Endothelial cell of umbilical vein (primary cell): ENCODE data around the gene ETFB. TPM values are rescaled to one million over a fixed set of nuclear protein-coding genes. Genes with fewer than 3 reads are reported as not detected.

Experiments used
- BruUV-seq: library from RNA; stranded (reverse); fragments of 400-500 nt; replicated peaks from 2 replicates; lab custom pipeline; 2021; lab: Mats Ljungman, UMichigan
- CTCF ChIA-PET: fragments of 300-600, 350-600 bp; sonication (Branson Sonifier 250); formaldehyde crosslinking; loops from one replicate; lab custom pipeline; 2021; ENCODE audit warnings: antibody characterized with exemption, inconsistent platforms; lab: Charles Lee
- POLR2A ChIA-PET: fragments of 300-600, 350-600 bp; sonication (Branson Sonifier 250); formaldehyde crosslinking; loops from one replicate; lab custom pipeline; 2021; ENCODE audit warnings: antibody characterized with exemption, inconsistent platforms; lab: Charles Lee
- DNase-seq: peaks from one replicate; pipeline ENCODE4 v3.0.0-alpha.2; 2011; ENCODE audit warnings: low read depth, low spot score
- FAIRE-seq: peaks from 2 replicates; lab custom pipeline; 2011; peaks lifted over from hg19 to GRCh38; lab: Jason Lieb, UNC
- H2AFZ ChIP-seq: 2 replicates; pipeline ENCODE4 v1.6.0; 2012; ENCODE audit warnings: low read depth, low read length, control low read depth, inconsistent platforms
- H3K27ac ChIP-seq: 2 replicates; pipeline ENCODE4 v1.5.1; 2011; ENCODE audit warnings: low read depth, mild to moderate bottlenecking, control low read depth, low read length, moderate library complexity; ENCODE audit not compliant: insufficient read depth
- H3K27me3 ChIP-seq, 2 experiments: 2 replicates each; pipeline versions ENCODE4 v1.6.0 to v1.6.1; 2011; ENCODE audit warnings: low read length in 2 of 2, mixed read lengths in 1 of 2; ENCODE audit not compliant: control insufficient read depth in 2 of 2, insufficient read depth in 2 of 2
- H3K36me3 ChIP-seq, 2 experiments: 2 replicates in 1 of 2; 3 replicates in 1 of 2; pipeline ENCODE4 v1.5.1; 2011; ENCODE audit warnings: low read length in 2 of 2, mild to moderate bottlenecking in 1 of 2, moderate library complexity in 1 of 2; ENCODE audit not compliant: control insufficient read depth in 2 of 2, insufficient read depth in 2 of 2; ENCODE audit errors: extremely low read depth in 1 of 2
- H3K4me1 ChIP-seq: 3 replicates; pipeline ENCODE4 v1.5.1; 2011; ENCODE audit warnings: mild to moderate bottlenecking, low read length; ENCODE audit not compliant: control insufficient read depth, insufficient read depth; ENCODE audit errors: extremely low read depth
- H3K4me2 ChIP-seq: 2 replicates; pipeline ENCODE4 v1.6.1; 2011; ENCODE audit warnings: low read length, control low read depth, mixed read lengths; ENCODE audit not compliant: insufficient read depth
- H3K4me3 ChIP-seq, 3 experiments: fragments of 200-600 bp in 1 of 3; sonication (generic), shearing (Covaris generic) in 1 of 3; replicated peaks in 1 of 3; 2 replicates each; pipeline ENCODE4 v1.5.1; 2011 to 2016; ENCODE audit warnings: control low read depth in 3 of 3, low read length in 3 of 3, mild to moderate bottlenecking in 2 of 3, inconsistent platforms in 1 of 3, low read depth in 1 of 3, moderate library complexity in 1 of 3; ENCODE audit not compliant: insufficient read depth in 1 of 3
- H3K79me2 ChIP-seq: 2 replicates; pipeline ENCODE4 v1.6.0; 2012; ENCODE audit warnings: low read length, inconsistent platforms; ENCODE audit not compliant: control insufficient read depth, insufficient read depth
- H3K9ac ChIP-seq: replicated peaks from 2 replicates; pipeline ENCODE3; 2011; ENCODE audit warnings: low read length, control low read depth; ENCODE audit not compliant: insufficient read depth; ENCODE audit errors: extremely low read depth
- H3K9me1 ChIP-seq: replicated peaks from 3 replicates; pipeline ENCODE4 v1.6.0; 2011; ENCODE audit warnings: mild to moderate bottlenecking, low read length; ENCODE audit not compliant: control insufficient read depth, insufficient read depth; ENCODE audit errors: extremely low read depth
- H3K9me3 ChIP-seq: replicated peaks from 2 replicates; pipeline ENCODE4 v1.5.1; 2012; ENCODE audit warnings: low read length, inconsistent platforms; ENCODE audit not compliant: control insufficient read depth, insufficient read depth
- H4K20me1 ChIP-seq: replicated peaks from 2 replicates; pipeline ENCODE3; 2011; ENCODE audit warnings: mild to moderate bottlenecking, low read length; ENCODE audit not compliant: control insufficient read depth, insufficient read depth; ENCODE audit errors: extremely low read depth
- EZH2 ChIP-seq: IDR thresholded peaks from 2 replicates; pipeline ENCODE4 v1.6.1; 2012; ENCODE audit warnings: borderline replicate concordance, low read depth, mild to moderate bottlenecking, moderate library complexity, low read length, inconsistent platforms; ENCODE audit not compliant: severe bottlenecking
- FOS ChIP-seq: IDR thresholded peaks from 2 replicates; pipeline ENCODE4 v1.6.1; 2011; ENCODE audit warnings: mild to moderate bottlenecking, low read length, moderate library complexity, borderline replicate concordance; ENCODE audit not compliant: insufficient read depth
- GATA2 ChIP-seq: IDR thresholded peaks from 2 replicates; pipeline ENCODE4 v1.7.0; 2011; ENCODE audit warnings: low read depth, mild to moderate bottlenecking, moderate library complexity, mixed read lengths, low read length; ENCODE audit not compliant: insufficient read length, insufficient read depth
- JUN ChIP-seq: IDR thresholded peaks from 2 replicates; pipeline ENCODE4 v1.6.1; 2011; ENCODE audit warnings: borderline replicate concordance, low read depth; ENCODE audit not compliant: insufficient read length, insufficient read depth
- MYC ChIP-seq: IDR thresholded peaks from one replicate; pipeline ENCODE4 v1.6.1; 2011; ENCODE audit warnings: mild to moderate bottlenecking, low read depth, low read length
- POLR2A ChIP-seq: IDR thresholded peaks from 2 replicates; pipeline ENCODE4 v1.6.1; 2012; ENCODE audit warnings: low read depth, mild to moderate bottlenecking, control low read depth, low read length
- POLR2AphosphoS5 ChIP-seq: IDR thresholded peaks from 2 replicates; pipeline ENCODE4 v1.6.1; 2012; ENCODE audit warnings: low read depth, mild to moderate bottlenecking, control low read depth, low read length, moderate library complexity; ENCODE audit not compliant: insufficient read depth
- dilution Hi-C: fragments of 300-500 bp; cut with MboI; formaldehyde crosslinking; loops from one replicate; pipeline ENCODE4 v1.15.0; 2019; ENCODE audit warnings: low sequenced_read_pairs; ENCODE audit not compliant: extremely low pct_ligation_motif_present
- intact Hi-C: fragments of 100-400 bp; cut with micrococcal nuclease; formaldehyde crosslinking; loops from one replicate; pipeline ENCODE4 v1.10.0; 2022
- polyA plus RNA-seq, 4 experiments: library from polyadenylated mRNA; depleted of rRNA in 3 of 4; stranded (reverse) in 3 of 4; unstranded in 1 of 4; fragments of >200 nt; gene quantifications; 2 replicates each; pipeline versions ENCODE4 v1.2.1 to v1.2.3, GENCODE V29; 2011 to 2012; ENCODE audit warnings: missing spikeins in 1 of 4
- total RNA-seq: library from RNA; stranded (reverse); gene quantifications from 2 replicates; pipeline ENCODE4 v1.2.3, GENCODE V29; 2021
- TF ChIP-seq, protein P1 (sequence below), 2 donors: IDR thresholded peaks; 1 replicate in 1 of 2; 2 replicates in 1 of 2; pipeline ENCODE4 v1.5.1; 2011; ENCODE audit warnings: low read length in 2 of 2, mild to moderate bottlenecking in 2 of 2, moderate library complexity in 2 of 2, control low read depth in 1 of 2, inconsistent platforms in 1 of 2, low read depth in 1 of 2; ENCODE audit not compliant: insufficient read depth in 1 of 2; ENCODE audit errors: extremely low read depth in 1 of 2
- TF ChIP-seq, protein P2 (sequence below): IDR thresholded peaks from 2 replicates; pipeline ENCODE4 v1.6.1; 2011; ENCODE audit not compliant: insufficient read depth, insufficient read length

ETFB gene
- total and polyA plus RNA-seq, 2 donors (not counting 3 experiments of a cell fraction or from before 2014, with no cell fraction given) = 54.1 to 99.2 TPM

DNA sequence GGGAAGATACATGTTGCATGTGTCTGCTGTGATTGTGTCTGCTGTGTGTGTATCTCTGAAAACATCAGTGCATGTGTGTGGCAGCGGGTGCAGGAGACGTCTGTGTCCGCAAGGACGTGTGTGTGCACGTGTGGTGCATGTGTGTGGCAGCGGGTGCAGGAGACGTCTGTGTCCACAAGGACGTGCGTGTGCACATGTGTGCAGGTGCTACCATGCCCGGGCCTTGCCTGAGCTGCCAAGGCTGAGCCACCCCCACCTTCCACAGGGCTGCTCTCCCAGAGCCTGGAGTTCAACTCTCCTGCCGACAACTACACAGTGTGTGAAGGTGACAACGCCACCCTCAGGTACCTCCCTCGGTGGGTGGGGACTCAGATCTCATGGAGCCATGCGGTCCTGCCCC, 44.4 kb downstream of the ETFB start:
- FAIRE-seq = no peak

DNA sequence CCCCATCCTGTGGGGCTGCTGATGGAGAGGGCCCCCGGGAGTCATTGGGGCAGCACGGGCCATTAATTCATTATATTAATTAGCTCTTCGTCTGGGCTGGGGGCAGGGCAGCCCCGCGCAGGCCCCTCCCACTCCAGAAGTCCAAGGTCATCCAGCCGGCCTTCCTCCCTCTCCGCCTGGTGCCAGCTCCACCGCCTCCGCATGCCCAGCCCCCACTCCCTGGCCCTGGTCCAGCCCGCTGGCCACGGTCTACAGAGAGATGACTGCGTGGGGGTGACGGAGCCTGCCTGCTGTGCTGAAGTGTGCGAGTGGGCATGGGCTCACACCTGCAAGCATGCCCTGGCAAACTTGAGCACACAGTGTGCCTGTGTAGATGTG, 45.9 kb downstream of the ETFB start:
- POLR2A ChIA-PET = no interaction called here
- no peaks in the 10 kb centered on the region for H3K79me2 ChIP-seq
- no peak overlapping the region for H3K9ac ChIP-seq
- H3K4me2 ChIP-seq = no peak overlapping the region
- DNase-seq = no peak
- no peaks in the 10 kb centered on the region for H3K9me1 ChIP-seq
- TF ChIP-seq POLR2AphosphoS5 (no peak), GATA2 (no peak), POLR2A (no peak), JUN (no peak), FOS (no peak)
- TF ChIP-seq, protein P1, sequence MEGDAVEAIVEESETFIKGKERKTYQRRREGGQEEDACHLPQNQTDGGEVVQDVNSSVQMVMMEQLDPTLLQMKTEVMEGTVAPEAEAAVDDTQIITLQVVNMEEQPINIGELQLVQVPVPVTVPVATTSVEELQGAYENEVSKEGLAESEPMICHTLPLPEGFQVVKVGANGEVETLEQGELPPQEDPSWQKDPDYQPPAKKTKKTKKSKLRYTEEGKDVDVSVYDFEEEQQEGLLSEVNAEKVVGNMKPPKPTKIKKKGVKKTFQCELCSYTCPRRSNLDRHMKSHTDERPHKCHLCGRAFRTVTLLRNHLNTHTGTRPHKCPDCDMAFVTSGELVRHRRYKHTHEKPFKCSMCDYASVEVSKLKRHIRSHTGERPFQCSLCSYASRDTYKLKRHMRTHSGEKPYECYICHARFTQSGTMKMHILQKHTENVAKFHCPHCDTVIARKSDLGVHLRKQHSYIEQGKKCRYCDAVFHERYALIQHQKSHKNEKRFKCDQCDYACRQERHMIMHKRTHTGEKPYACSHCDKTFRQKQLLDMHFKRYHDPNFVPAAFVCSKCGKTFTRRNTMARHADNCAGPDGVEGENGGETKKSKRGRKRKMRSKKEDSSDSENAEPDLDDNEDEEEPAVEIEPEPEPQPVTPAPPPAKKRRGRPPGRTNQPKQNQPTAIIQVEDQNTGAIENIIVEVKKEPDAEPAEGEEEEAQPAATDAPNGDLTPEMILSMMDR (IDR thresholded peaks at IDR 0.05; ENCODE audit: extremely low read depth in 1 of 2, insufficient read depth in 1 of 2, low read depth in 1 of 2, low read length in 2 of 2) = no peak
- TF ChIP-seq, protein P2, sequence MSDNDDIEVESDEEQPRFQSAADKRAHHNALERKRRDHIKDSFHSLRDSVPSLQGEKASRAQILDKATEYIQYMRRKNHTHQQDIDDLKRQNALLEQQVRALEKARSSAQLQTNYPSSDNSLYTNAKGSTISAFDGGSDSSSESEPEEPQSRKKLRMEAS = no peak
- dilution Hi-C loops (no loop called here), intact Hi-C loops (no loop called here)
- H3K36me3 ChIP-seq = no peaks in the 10 kb centered on the region
- H2AFZ ChIP-seq = no peak overlapping the region
- no TSS peak for BruUV-seq
- H3K4me3 ChIP-seq = no peak overlapping the region
- FAIRE-seq = no peak
- CTCF ChIA-PET = no interaction called here
- H3K27ac ChIP-seq = no peak overlapping the region
- no peaks in the 10 kb centered on the region for H3K27me3 ChIP-seq
- H3K4me1 ChIP-seq = no peaks in the 10 kb centered on the region
- H3K9me3 ChIP-seq = no peaks in the 10 kb centered on the region
- H4K20me1 ChIP-seq = no peaks in the 10 kb centered on the region

More for the DNA sequence above, 44.4 kb downstream of the ETFB start:
- ChIA-PET CTCF (no interaction called here), POLR2A (no interaction called here)
- H4K20me1 ChIP-seq = no peaks in the 10 kb centered on the region
- no peaks in the 10 kb centered on the region for H3K27me3 ChIP-seq
- H3K4me1 ChIP-seq = no peaks in the 10 kb centered on the region
- no peak overlapping the region for H3K9ac ChIP-seq
- no peaks in the 10 kb centered on the region for H3K36me3 ChIP-seq
- no peaks in the 10 kb centered on the region for H3K79me2 ChIP-seq
- intact Hi-C loops (no loop called here), dilution Hi-C loops (no loop called here)
- no peak for DNase-seq
- no peak overlapping the region for H3K4me2 ChIP-seq
- H2AFZ ChIP-seq = no peak overlapping the region
- no peak overlapping the region for H3K4me3 ChIP-seq
- BruUV-seq = no TSS peak
- no peak for TF ChIP-seq POLR2AphosphoS5
- TF ChIP-seq POLR2A = no peak
- TF ChIP-seq, protein P2 = no peak
- TF ChIP-seq MYC = no peak
- no peak for TF ChIP-seq JUN
- no peak for TF ChIP-seq EZH2
- TF ChIP-seq FOS = no peak
- TF ChIP-seq GATA2 = no peak
- no peaks in the 10 kb centered on the region for H3K9me1 ChIP-seq
- H3K27ac ChIP-seq = no peak overlapping the region
- no peaks in the 10 kb centered on the region for H3K9me3 ChIP-seq
